ENCODE measurements around the gene NAT8L. TPM values are rescaled to one million over a fixed set of nuclear protein-coding genes. Genes with fewer than 3 reads are reported as not detected.

Gene NAT8L
- total and polyA plus RNA-seq, 2 donors (not counting 1 experiment from before 2014, with no cell fraction given), result 0.03 to 0.25 TPM

DNA sequence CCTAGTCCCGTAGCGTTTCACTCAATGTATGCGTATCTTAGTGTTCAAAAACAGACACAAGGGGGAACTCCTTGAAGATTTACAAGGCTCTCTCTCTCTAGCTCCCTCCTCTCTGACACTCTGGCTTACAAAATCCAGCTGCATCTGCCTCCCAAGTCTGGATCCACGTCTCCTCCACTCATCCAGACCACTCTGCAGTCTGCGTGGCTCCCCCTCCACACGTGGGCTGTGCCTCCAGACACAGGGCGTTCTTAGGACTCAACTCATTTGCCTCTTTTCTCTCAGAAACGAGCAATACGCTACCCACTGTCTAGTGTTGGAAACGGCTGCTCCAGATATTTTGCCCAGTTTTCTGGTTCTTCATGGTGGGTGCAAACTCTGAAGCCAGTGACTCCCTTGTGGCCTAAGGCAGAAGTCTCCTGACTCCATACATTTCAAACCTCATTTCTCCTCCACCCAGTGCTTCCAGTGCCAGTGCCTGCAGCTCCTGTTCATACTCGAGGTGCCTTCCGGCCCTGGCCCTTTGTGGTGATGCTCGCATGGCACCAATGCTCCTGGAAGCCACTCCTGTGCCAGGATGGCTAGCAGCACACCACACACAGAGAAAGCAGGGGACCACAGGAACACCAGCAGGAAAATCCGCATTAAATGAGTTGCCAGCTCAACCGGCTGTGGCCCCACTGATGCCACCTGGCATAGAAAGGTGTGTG, 24.1 kb downstream of the NAT8L start:
- ATAC-seq (ENCODE audit: low read depth), result no peak
- no peak overlapping the region for H3K9ac ChIP-seq (ENCODE audit: low read length)
- no peaks in the 10 kb centered on the region for H3K4me1 ChIP-seq (ENCODE audit: control insufficient read depth in 2 of 2, insufficient read depth in 2 of 2, low read length in 2 of 2)
- H3K36me3 ChIP-seq (replicated peaks in 1 of 2; ENCODE audit: control extremely low read depth in 1 of 2, control insufficient read depth in 1 of 2, extremely low read depth in 1 of 2, insufficient read depth in 2 of 2, low read length in 1 of 2), result no peaks in the 10 kb centered on the region
- no peaks in the 10 kb centered on the region for H3K79me2 ChIP-seq (ENCODE audit: control insufficient read depth, insufficient read depth, low read length)
- no peak overlapping the region for H3K4me3 ChIP-seq (ENCODE audit: control extremely low read depth in 1 of 5, extremely low read depth in 1 of 5, insufficient read depth in 1 of 5, low read depth in 2 of 5, low read length in 4 of 5)
- intact Hi-C loops (cut with micrococcal nuclease), result no loop called here
- Mint-ChIP-seq H3K27ac (no peak overlapping the region), H3K4me1 (no peaks in the 10 kb centered on the region), H3K4me3 (no peak overlapping the region), H3K27me3 (peaks cover 16% of the 10 kb centered on the region), H3K9me3 (ENCODE audit: insufficient read depth) (no peaks in the 10 kb centered on the region)
- H3K4me2 ChIP-seq (replicated peaks; ENCODE audit: low read depth, low read length, poor library complexity, severe bottlenecking), result no peak overlapping the region
- POLR2A ChIA-PET, result no interaction called here
- H2AFZ ChIP-seq (ENCODE audit: insufficient read depth, low read depth, low read length, poor library complexity, severe bottlenecking), result no peak overlapping the region
- peaks cover 0 to 5% (median 0%) of the 10 kb centered on the region in 3 donors for H3K9me3 ChIP-seq (ENCODE audit: control extremely low read depth in 1 of 3, control insufficient read depth in 2 of 3, insufficient read depth in 1 of 3, low read length in 2 of 3)
- no peaks in the 10 kb centered on the region for H3K27me3 ChIP-seq (replicated peaks in 1 of 4; ENCODE audit: control extremely low read depth in 1 of 4, control insufficient read depth in 3 of 4, insufficient read depth in 4 of 4, low read length in 3 of 4)
- no peak overlapping the region for H3K27ac ChIP-seq (ENCODE audit: low read length in 2 of 2)
- TF ChIP-seq, protein P1, sequence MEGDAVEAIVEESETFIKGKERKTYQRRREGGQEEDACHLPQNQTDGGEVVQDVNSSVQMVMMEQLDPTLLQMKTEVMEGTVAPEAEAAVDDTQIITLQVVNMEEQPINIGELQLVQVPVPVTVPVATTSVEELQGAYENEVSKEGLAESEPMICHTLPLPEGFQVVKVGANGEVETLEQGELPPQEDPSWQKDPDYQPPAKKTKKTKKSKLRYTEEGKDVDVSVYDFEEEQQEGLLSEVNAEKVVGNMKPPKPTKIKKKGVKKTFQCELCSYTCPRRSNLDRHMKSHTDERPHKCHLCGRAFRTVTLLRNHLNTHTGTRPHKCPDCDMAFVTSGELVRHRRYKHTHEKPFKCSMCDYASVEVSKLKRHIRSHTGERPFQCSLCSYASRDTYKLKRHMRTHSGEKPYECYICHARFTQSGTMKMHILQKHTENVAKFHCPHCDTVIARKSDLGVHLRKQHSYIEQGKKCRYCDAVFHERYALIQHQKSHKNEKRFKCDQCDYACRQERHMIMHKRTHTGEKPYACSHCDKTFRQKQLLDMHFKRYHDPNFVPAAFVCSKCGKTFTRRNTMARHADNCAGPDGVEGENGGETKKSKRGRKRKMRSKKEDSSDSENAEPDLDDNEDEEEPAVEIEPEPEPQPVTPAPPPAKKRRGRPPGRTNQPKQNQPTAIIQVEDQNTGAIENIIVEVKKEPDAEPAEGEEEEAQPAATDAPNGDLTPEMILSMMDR (IDR thresholded peaks at IDR 0.05), result no peak
- no peak for TF ChIP-seq EZH2 (IDR thresholded peaks at IDR 0.05; ENCODE audit: borderline replicate concordance, insufficient read depth, low read depth, low read length, poor library complexity, severe bottlenecking)
- no peak for DNase-seq
- H4K20me1 ChIP-seq (ENCODE audit: control insufficient read depth, insufficient read depth, low read length, poor library complexity, severe bottlenecking), result no peaks in the 10 kb centered on the region
- CTCF ChIA-PET, result no interaction called here
- WGBS (ENCODE audit: insufficient coverage), result 87% methylated on average over 15 of the region's 15 CpGs

DNA sequence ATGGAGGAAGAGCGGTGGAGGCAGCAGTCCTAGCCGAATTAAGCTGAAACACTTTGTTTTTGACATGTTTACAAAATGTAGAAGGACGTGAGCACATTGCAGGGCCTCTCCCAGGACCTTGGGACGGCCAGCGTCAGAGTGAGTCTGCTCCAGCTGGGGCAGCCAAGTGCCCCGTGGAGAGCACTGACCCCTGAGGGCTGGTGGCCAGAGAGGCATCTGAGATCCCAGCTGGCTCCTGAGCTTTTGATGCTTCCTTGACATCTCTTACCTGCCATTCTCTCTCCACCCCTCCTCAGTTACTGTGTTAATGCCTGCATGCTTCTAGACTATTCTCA, 24.7 kb downstream of the NAT8L start:
- Mint-ChIP-seq H3K9me3 (ENCODE audit: insufficient read depth) (no peaks in the 10 kb centered on the region), H3K27me3 (peaks cover 16% of the 10 kb centered on the region), H3K4me3 (no peak overlapping the region), H3K27ac (no peak overlapping the region), H3K4me1 (no peaks in the 10 kb centered on the region)
- H3K4me1 ChIP-seq (ENCODE audit: control insufficient read depth in 2 of 2, insufficient read depth in 2 of 2, low read length in 2 of 2), result no peaks in the 10 kb centered on the region
- no peak for TF ChIP-seq EZH2 (IDR thresholded peaks at IDR 0.05; ENCODE audit: borderline replicate concordance, insufficient read depth, low read depth, low read length, poor library complexity, severe bottlenecking)
- TF ChIP-seq, protein P1 (IDR thresholded peaks at IDR 0.05), result no peak
- no peak overlapping the region for H2AFZ ChIP-seq (ENCODE audit: insufficient read depth, low read depth, low read length, poor library complexity, severe bottlenecking)
- whole genome bisulfite sequencing (ENCODE audit: insufficient coverage), result 86% methylated on average over 6 of the region's 6 CpGs
- no peaks in the 10 kb centered on the region for H3K27me3 ChIP-seq (replicated peaks in 1 of 4; ENCODE audit: control extremely low read depth in 1 of 4, control insufficient read depth in 3 of 4, insufficient read depth in 4 of 4, low read length in 3 of 4)
- no peaks in the 10 kb centered on the region for H4K20me1 ChIP-seq (ENCODE audit: control insufficient read depth, insufficient read depth, low read length, poor library complexity, severe bottlenecking)
- POLR2A ChIA-PET, result no interaction called here
- CTCF ChIA-PET, result no interaction called here
- no peak overlapping the region for H3K4me3 ChIP-seq (ENCODE audit: control extremely low read depth in 1 of 5, extremely low read depth in 1 of 5, insufficient read depth in 1 of 5, low read depth in 2 of 5, low read length in 4 of 5)
- H3K27ac ChIP-seq (ENCODE audit: low read length in 2 of 2), result no peak overlapping the region
- intact Hi-C loops (cut with micrococcal nuclease), result no loop called here
- no peak for ATAC-seq (ENCODE audit: low read depth)
- H3K36me3 ChIP-seq (replicated peaks in 1 of 2; ENCODE audit: control extremely low read depth in 1 of 2, control insufficient read depth in 1 of 2, extremely low read depth in 1 of 2, insufficient read depth in 2 of 2, low read length in 1 of 2), result no peaks in the 10 kb centered on the region
- H3K79me2 ChIP-seq (ENCODE audit: control insufficient read depth, insufficient read depth, low read length), result no peaks in the 10 kb centered on the region
- peaks cover 0 to 5% (median 0%) of the 10 kb centered on the region in 3 donors for H3K9me3 ChIP-seq (ENCODE audit: control extremely low read depth in 1 of 3, control insufficient read depth in 2 of 3, insufficient read depth in 1 of 3, low read length in 2 of 3)
- no peak for DNase-seq
- no peak overlapping the region for H3K4me2 ChIP-seq (replicated peaks; ENCODE audit: low read depth, low read length, poor library complexity, severe bottlenecking)
- no peak overlapping the region for H3K9ac ChIP-seq (ENCODE audit: low read length)
